CD4-positive, alpha-beta T cell treated with Interleukin-6 at 100 ng/mL for 8 hours (primary cell): ENCODE results near the gene UFSP2.

Experiments
- DNase-seq: peaks from one replicate; pipeline ENCODE4 v3.0.0-alpha.2; 2020; ENCODE audit warnings: mixed read lengths, low spot score

Gene UFSP2

DNA sequence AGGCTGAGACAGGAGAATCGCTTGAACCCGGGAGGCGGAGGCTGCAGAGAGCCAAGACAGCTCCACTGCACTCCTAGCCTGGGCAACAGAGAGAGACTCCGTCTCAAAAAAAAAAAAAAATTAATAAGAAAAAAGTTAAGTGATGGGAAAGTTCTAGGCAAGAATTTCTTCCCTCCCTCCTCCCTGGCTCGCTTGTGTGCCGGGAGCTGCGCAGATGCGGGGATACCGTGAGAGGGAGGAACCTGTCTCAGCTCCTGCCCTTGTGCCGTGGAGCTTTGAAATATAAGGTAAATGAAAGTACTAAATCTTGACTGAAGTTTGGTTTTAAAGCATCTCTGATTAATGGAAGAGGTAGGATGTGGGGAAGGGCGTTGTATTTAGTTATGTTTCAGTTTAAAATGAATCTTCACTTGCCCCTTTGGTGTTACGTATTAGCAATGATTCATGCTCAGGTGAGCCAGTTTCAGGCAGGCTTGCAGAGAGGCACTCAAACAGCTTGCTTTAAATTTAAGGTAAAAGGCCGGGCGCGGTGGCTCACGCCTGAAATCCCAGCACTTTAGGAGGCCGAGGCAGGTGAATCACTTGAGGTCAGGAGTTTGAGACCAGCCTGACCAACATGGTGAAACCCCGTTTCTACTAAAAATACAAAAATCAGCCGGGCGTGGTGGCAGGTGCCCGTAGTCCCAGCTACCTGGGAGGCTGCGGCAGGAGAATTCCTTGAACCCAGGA is 1.4 kb upstream of the UFSP2 start:
- no peak for DNase-seq

DNA sequence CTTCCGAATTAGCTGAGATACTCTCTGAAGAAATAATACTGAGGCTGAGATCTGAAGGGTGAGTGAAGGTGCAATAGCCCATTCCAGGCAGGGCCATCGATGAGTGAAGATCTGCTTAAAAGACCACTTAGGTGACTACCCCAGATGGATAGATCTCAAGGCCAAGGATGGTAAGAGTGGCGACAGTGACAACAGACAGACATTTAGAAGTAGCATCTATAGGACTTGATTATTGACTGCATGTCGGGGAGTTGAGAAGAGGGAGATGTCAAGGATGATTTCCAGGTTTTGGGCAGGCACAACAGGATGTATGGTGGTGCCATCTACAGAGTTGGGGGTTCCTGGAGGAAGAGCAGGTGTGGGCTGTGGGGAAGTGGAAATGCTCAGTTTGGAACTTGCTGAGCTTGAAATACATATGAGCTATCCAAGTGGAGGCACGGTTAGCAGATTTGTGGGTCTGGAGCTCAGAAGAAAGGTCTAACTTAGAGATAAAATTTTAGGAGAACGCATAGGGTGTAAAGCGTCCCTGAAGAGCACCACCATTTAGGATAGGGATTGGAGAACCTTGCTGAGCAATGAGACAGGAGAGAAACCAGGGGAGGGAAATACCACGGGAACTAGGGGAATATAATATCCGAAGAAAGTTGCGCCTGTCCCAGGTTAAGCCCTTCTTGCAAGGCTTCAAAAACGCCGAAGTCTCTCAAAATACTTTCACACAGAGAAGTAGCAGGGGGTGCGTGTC is 688 bp downstream of the UFSP2 start:
- DNase-seq, result no peak

DNA sequence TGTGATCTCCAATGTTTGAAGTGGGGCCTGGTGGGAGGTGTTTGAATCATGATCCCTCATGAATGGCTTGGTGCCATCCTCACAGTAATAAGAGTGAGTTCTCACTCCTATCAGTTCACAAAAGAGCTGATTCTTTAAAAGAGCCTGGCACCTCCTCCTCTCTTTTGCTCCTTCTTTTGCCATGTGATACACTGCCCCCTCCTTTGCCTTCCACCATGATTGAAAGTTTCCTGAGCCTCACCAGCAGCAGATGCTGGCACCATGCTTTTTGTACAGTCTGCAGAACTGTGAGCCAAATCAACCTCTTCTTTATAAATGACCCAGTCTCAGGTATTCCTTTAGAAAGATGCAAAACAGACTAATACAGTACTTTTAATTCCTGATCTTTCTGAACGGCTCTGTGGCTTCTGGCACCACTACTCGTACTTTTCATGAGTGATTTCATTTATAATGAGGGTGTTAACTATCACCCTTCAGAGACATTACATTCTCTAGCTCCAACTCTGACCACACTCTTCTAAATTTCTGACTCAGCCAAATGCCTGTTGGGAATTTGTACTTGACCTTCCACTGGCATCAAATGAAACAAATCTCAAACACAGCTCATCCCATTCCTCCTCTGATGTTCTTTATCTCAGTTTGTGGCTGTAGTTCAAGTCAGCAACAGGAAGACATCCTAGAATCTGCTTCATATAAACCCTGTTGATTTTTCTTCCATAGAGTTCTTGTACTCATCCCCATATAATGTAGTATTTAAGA is 4.2 kb downstream of the UFSP2 start:
- no peak for DNase-seq

DNA sequence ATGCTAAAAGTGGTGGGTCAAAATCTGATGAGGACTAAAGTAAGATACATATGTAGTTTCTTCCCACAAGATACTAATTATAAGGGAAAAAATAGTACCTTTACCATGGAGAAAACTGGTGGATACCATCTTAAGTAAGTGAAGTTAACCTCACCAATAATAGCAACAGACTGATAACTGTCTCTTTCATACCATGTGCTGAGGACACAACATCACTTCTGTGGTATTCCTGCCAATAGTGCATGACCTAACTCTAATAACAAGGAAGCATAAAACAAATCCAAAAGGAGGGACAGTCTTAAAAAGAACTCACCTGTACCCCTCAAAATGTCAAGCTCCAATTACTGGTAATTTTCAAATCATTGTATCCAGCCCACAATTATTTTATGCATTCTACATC is 8.8 kb downstream of the UFSP2 start:
- DNase-seq, result no peak

DNA sequence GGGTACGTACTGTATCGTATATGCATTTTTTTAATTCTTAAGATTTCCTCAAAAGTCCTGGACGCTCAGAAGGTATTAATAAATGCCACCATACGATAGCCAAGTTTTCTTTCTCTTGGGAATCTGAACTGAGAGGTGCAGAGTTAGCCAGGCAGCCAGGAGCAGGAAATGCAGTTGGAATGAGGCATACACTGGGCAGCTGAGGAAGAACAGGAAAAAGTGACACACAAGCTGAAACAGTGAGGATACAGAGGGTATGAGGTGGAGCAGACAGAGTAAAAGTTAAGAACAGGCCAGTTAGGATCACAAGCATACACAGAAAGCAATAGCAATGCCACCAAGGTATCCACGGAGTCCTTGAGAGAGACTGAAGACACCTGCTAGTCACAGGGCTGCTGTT is 13.4 kb downstream of the UFSP2 start:
- DNase-seq, result no peak

DNA sequence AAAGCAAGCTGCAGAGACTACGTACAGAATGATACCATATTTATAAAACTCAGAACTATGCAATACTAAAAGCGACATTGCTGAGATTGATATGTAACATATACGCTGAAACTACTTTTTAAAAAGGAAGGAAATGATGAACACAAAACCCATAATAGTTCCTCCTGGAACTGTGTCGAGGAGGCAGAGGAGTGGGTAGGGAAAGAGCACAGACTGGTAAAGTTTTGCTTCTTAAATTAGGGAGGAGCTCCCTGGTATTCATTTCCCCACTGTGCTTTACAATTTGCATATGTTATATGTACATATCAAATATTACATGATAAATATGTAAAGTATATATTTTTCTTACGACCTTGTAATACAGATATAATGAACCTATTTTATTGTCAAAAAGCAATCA is 13.9 kb downstream of the UFSP2 start:
- no peak for DNase-seq

DNA sequence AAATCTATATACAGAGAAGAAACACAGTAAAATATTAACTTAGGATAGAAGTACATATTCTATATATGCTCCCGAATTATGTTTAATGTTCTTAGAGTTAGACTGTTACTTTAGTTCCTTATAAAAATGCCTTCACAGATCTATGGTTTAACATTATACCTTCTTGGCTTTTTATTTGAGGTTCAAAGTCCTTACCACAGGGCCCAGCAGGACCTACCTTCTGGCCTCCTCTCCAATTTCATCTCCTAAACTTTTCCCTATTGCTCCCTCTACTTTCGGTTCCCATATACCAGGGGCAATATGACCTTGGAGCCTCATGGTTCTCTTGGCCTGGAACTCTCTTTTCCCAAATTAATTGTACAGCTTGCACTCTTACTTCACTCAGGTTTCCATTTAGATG is 17.3 kb downstream of the UFSP2 start:
- no peak for DNase-seq

DNA sequence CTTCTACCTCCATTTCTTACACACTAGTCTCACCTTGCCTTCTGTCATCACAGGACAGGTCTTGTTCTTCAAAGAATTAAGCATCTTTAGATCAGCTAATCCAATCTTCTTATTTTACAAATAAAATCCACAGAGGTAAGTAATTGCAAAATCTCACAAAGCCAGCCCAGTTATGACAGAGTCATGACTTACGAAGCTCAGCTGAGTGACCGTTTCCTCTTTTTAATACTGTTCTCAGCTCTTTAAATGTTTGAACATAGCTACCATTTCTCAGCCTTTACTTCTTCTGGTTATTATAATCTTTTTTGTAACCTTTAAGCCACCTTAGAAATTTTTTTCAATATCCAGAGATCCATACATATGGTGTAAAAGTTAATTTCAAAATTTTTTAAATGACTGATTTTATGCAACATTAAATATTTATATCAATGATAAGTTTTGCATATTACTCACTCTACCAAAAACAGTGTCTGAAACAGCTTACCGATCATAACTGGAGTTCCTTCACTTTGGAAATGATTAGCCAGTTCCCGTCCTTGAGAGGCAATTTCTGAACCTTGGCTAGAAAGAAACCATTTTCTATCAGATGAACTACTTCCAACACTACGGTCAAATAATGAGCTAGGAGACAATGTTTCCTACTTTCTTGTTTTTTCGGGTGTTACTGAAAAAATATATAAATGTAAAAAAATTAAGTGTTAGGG is 20.3 kb downstream of the UFSP2 start:
- no peak for DNase-seq

DNA sequence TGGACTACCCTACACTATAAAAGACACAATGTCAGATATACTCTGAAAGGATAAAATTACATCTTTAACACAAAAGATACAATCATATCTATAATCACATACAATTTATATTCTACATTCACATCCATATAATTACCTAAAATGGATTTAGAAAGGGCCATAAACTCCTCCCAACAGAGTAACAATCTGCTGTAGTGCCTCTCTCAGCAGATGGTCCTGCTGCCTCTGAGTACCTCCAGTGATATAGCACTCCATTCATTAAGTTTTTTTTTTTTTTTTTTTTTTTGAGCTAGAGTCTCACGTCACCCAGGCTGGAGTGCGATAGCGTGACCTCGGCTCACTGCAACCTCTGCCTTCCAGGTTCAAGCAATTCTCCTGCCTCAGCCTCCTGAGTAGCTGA is 21.7 kb downstream of the UFSP2 start:
- no peak for DNase-seq

DNA sequence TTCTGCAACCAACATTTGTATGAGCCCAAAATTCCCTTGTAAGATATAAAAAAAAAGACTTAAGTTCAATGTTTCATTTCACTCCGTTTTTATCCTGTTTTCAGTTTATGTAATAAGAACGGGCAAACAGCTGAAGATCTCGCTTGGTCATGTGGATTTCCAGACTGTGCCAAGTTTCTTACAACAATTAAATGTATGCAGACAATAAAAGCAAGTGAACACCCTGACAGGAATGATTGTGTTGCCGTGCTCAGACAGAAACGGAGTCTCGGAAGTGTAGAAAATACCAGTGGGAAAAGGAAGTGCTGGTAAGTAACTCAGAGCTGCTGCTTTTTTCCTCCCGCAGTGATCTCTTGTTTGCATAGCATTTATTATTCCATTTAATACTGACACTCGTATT is 26.3 kb downstream of the UFSP2 start:
- DNase-seq, result no peak

DNA sequence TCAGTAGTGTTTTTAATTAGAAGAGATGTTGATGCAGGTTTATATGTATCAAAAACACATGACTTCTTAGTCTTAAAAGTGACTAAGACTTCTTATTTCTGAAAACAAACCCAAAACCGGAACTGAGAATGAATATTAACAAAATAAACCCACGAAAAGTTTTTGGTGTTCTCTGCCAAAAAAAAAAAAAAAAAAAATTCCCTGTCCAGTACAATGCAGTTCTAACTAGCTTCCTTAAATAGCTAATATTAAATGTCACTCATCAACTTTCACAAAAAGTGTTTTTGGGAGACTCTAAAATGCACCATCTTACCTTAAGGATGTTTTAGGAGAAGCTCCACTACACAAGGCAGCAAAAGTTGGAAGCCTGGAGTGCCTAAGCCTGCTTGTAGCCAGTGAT is 27.1 kb downstream of the UFSP2 start:
- no peak for DNase-seq

DNA sequence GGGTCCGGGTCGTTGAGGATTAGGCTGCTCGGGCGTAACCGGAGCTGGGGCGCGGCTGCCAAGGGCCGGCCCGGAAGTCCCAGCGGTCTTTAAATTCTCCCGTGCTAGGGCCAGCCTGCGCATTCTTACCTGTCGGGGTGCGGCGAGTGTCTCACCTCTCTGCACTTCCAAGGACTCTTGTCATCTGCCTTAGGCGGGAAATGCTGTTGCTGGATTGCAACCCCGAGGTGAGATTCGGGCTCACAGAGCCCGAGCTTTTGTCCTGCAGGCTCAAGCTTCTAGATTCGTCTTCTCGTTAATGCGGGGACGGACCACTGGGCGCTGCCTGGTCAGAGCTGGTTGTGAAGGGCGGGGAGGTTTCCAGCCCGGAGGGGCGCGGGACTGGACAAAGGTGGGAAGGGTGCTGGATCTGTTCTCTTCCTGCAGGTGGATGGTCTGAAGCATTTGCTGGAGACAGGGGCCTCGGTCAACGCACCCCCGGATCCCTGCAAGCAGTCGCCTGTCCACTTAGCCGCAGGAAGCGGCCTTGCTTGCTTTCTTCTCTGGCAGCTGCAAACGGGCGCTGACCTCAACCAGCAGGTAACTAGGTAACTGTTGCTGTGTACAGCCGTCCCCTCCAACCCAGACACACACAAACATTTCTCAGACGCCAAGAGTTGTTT is 28.9 kb downstream of the UFSP2 start, which contains the start of gene ANKRD37:
Gene ANKRD37 (plus strand): TSS at position 118 of the 662 bp plus-strand sequence. CDS start 83 bp downstream, at position 201.
- DNase-seq, result no peak

DNA sequence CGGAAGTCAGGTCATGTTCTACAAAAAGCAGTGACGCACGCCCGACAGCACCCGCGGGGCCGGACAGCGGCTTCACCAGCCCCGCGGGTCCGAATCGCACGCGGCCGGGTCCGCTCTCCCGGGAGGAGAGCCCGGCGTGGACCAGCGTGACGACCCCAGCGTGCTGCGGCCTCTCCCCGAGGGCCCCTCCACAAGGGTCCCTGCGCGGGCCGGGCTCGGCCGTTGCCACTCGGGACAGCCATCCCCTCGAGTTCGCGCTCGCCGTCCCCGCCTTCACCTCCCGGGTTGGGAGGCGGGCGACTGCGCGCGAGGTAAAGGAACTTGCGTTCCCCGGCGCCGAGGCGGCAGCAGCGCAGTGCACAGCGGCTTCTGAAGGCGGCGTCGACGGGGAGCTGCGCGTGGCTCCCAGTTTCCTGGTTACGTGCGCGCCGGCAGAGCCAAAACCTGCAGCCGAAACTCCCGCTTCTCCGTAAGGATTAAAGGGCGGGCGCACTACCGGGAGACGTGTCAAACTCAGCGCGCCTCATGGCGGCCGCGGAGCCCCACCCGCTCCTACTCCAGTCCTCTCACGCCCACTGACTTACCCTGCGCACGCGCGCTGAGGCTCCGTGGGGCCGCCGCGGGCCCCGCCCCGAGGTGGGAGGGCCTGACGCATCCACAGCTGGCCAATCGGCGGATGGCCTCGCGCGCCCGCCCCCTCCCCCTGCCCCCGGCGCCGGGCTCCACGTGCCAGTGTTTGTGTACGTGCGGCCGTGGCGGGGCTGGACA is 29.6 kb downstream of the UFSP2 start:
- DNase-seq, result peak; percentile 96

DNA sequence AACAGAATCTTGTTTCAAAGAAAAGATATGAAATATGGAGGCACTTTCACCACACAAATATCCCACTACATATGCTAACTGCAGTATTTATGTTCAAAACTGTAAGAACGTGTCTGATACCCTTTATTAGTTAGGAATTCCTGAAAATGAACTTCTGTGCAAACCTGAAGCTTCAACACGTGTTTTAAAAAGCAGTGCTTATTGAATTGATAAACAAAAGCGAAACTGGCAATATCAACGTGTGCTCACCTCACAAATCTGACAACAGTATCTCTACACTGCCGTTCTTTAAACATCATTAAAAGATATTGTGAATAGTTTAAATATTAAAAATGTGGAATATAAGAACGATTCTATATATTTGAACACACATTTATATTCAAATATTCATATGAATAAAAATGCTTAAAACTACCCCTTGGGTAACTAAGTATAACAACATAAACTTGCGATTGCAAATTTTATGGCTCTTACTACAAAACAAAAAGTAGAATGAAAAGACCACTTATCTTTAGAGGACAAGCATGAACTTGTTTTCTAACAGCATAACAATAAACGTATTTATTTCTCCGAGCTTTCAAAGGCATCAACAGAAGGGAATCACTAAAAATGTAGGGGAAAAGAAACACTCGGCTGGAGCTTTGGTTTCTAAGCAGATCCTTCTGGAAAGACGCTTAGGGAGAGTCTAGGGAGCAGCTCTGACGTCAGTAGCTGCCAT is 30.4 kb downstream of the UFSP2 start, which contains the start of gene LRP2BP:
Gene LRP2BP (minus strand): TSS at position 687 of the 718 bp plus-strand sequence. CDS start 17,738 bp downstream, outside the sequence.
- peak; percentile 11 for DNase-seq

DNA sequence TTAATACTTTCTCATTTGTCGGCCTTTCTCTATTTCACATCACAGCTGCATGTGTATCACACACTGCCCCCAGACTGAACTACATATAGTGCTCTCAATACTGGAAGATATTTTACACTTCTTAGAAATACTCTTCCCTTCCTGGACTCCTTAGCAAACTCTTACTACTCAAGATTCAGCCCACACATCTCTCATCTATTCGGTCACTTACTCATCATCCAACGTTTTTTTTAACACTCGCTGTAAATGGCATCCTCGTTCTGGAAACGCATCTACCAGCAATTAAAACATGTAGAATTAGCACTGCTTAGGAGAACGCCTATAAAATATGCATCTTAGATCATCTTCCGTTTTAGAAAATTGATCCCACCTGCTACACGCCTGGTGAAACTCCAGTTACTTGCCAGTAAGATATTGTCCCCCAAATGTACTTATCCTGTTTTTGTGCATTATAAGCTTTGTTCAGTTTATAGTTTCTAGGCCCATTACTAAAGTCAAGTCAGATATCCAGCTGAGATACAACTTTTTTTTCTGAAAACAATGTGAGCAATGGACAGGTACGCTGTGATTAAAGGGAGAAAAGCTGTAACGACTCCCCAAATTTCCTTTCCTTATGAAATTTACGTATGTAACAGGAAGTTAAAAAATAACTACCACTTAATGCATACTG is 31.1 kb downstream of the UFSP2 start:
- DNase-seq, result no peak

DNA sequence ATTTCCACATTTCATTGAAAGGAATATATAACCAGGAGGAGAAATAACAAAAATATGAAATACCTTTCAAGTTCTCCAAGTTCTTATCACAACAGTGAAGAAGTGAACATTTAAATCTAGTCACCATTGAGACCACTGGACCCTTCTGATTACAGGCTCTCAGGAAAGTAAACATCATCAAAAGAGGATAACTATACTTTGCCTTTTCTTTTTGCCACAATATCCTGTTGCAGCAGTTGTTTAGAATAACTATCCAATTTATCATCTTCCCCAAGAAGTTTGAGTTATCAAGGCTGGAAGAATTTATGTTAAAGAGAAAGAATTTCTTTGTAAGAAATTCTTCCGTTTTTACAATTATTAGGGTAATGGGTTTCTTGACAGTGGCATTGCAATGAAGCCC is 33.6 kb downstream of the UFSP2 start:
- no peak for DNase-seq

DNA sequence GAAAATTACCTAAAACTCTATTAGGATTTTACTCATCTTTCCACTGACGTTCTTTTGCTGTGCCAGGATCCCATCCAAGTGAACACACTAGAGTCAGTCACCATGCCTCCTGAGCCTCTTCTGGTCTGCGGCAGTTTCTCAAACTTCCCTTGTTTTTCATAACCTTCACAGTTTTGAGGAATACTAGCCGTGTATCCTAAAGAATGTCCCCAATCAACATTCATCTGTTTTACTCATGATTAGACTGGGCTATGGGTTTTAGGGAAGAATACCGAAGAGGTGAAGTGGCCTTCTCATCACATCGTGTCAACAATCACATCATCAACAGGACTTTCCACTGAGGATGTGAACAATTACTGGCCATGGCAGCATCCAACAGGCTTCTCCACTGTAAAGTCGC is 34.8 kb downstream of the UFSP2 start:
- DNase-seq, result no peak

DNA sequence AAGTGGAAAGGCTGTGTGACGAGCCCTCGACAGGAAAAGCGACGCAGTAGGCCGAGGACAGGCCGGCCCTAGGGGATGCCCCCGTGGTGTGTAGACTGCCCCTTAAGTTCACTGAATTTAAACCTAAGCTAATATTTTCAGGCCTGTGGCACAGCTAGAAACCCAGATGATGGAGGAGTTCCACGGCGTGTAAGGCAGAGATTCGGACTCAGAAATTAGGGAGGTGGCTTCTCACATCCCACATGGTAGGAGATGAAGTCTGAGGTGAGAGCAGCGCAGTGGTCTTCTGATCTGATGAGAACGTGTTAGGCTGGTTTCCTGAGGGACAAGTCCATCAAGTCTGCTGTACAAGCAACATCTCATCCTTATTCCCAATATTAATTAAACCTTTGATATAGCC is 37.8 kb downstream of the UFSP2 start:
- DNase-seq, result no peak

DNA sequence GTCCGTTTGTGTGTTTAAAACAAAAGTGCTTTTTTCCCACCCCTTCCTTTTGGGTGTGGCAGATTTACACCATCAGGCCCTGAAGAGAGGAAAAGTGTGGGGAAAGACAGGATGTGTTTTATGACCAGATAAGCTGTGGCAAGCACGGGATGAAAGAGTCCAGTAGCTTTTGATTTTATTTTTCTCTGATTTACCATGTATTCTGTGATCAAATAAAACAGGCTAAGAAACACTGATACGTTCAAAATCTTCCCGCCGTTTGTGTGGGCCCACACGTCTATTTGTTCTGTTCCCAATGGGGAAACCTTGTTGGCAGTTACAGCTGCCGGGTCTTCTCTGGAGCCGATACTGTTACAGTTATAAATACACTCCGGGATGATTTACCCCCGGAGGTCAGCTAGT is 40.8 kb downstream of the UFSP2 start:
- DNase-seq, result no peak

DNA sequence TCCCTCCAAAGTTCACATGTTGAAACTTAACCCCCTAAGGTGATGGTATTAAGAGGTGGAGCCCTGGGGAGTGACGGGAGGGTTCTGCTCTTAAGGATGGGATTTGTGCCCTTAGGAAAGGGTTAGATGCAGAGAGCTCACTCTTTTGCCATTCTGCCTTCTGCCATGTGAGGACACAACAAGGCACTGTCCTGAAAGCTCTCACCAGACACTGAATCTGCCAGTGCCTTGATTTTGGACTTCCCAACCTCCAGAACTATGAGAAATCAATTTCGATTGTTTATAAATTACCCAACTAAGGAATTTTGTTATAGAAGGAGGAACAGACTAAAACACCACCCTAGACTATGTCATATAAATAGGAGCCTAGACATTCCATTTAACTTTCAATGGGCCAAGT is 41.7 kb downstream of the UFSP2 start:
- DNase-seq, result no peak
